A549 (cell line): ENCODE data around the gene CPSF4. TPM values are rescaled to one million over a fixed set of nuclear protein-coding genes. Genes with fewer than 3 reads are reported as not detected.
A peak's percentile ranks its signal among the peaks of the same experiment; 100 is the strongest.

Experiments used
- ATAC-seq, 2 experiments: fragments of 200-7000 bp in 1 of 2; fragments of >200 bp in 1 of 2; cut with Nextera tagmentation in 1 of 2; cut with Tn5 transposase in 1 of 2; 3 replicates each; pipeline versions ENCODE4 v1.8.0 to v1.9.1; 2018 to 2020; ENCODE audit warnings: mild to moderate bottlenecking in 1 of 2, moderate library complexity in 1 of 2
- CTCF ChIA-PET: fragments of 300-600 bp; sonication (Branson Sonifier 250); formaldehyde crosslinking; extraction: SDS; loops from one replicate; lab custom pipeline; 2021; ENCODE audit warnings: antibody characterized with exemption, inconsistent platforms; lab: Yijun Ruan, JAX
- POLR2A ChIA-PET: fragments of 350-600 bp; formaldehyde crosslinking; extraction: SDS; loops from one replicate; lab custom pipeline; 2021; ENCODE audit warnings: antibody characterized with exemption, inconsistent platforms; lab: Yijun Ruan, JAX
- DNase-seq, 2 experiments: peaks; one replicate each; pipeline versions ENCODE4 v3.0.0 to v3.0.0-alpha.2; 2011 to 2016; ENCODE audit warnings: low read depth in 1 of 2, low spot score in 1 of 2
- FAIRE-seq: peaks from 2 replicates; lab custom pipeline; 2011; peaks lifted over from hg19 to GRCh38; lab: Jason Lieb, UNC
- H3K27ac ChIP-seq, 2 experiments: fragments of >200 bp; sonication (Bioruptor Twin); formaldehyde crosslinking; 3 replicates each; pipeline ENCODE4 v1.5.1; 2016 to 2017
- H3K4me1 ChIP-seq: fragments of >200 bp; sonication (Bioruptor Twin); formaldehyde crosslinking; 3 replicates; pipeline ENCODE4 v1.6.1; 2016
- H3K4me2 ChIP-seq: fragments of >200 bp; sonication (Bioruptor Twin); formaldehyde crosslinking; 3 replicates; pipeline ENCODE4 v1.6.1; 2016
- H3K4me3 ChIP-seq: fragments of >200 bp; sonication (Bioruptor Twin); formaldehyde crosslinking; 3 replicates; pipeline ENCODE4 v1.5.1; 2016
- H3K9me3 ChIP-seq: fragments of >200 bp; sonication (Bioruptor Twin); formaldehyde crosslinking; 3 replicates; pipeline ENCODE4 v1.6.1; 2016
- BCL3 ChIP-seq: fragments of >200 bp; sonication (Bioruptor Twin); formaldehyde crosslinking; IDR thresholded peaks from 3 replicates; pipeline ENCODE4 v1.6.1; 2016
- CEBPB ChIP-seq, 2 experiments: fragments of >200 bp in 1 of 2; sonication (Bioruptor Twin) in 1 of 2; formaldehyde crosslinking in 1 of 2; IDR thresholded peaks; 2 replicates each; pipeline ENCODE4 v1.6.1; 2012 to 2016
- CHD2 ChIP-seq: fragments of 150-350 bp; IDR thresholded peaks from 2 replicates; pipeline ENCODE4 v1.6.1; 2014; ENCODE audit warnings: low read length; ENCODE audit not compliant: partially characterized antibody
- EHF ChIP-seq: fragments of 250-450 bp; sonication (Bioruptor Pico); IDR thresholded peaks from 2 replicates; pipeline ENCODE4 v1.5.0; 2020; ENCODE audit warnings: mild to moderate bottlenecking
- EHMT2 ChIP-seq: fragments of 200-600 bp; sonication (generic); IDR thresholded peaks from 2 replicates; pipeline ENCODE4 v1.6.1; 2016; ENCODE audit warnings: antibody characterized with exemption, low read depth, mild to moderate bottlenecking, moderate library complexity
- HES2 ChIP-seq: fragments of >200 bp; sonication (Bioruptor Twin); formaldehyde crosslinking; IDR thresholded peaks from 2 replicates; pipeline ENCODE4 v1.6.1; 2016
- HEYL ChIP-seq: fragments of 250-450 bp; sonication (Bioruptor Pico); IDR thresholded peaks from 2 replicates; pipeline ENCODE4 v1.8.0; 2021; ENCODE audit warnings: mild to moderate bottlenecking, moderate library complexity
- HOXA7 ChIP-seq: fragments of 250-450 bp; sonication (Bioruptor Pico); IDR thresholded peaks from 2 replicates; pipeline ENCODE4 v1.5.0; 2020; ENCODE audit warnings: mild to moderate bottlenecking, moderate library complexity
- JUN ChIP-seq, 2 experiments: fragments of >200 bp; sonication (Bioruptor Twin); formaldehyde crosslinking; IDR thresholded peaks; 2 replicates in 1 of 2; 3 replicates in 1 of 2; pipeline ENCODE4 v1.6.1; 2016 to 2017
- MAX ChIP-seq: IDR thresholded peaks from 2 replicates; pipeline ENCODE4 v1.6.1; 2012
- PBX3 ChIP-seq: IDR thresholded peaks from 2 replicates; pipeline ENCODE4 v1.6.1; 2012
- PHF8 ChIP-seq: fragments of 200-600 bp; sonication (generic); IDR thresholded peaks from 2 replicates; pipeline ENCODE4 v1.6.1; 2016; ENCODE audit warnings: low read depth, mild to moderate bottlenecking, antibody characterized with exemption, moderate library complexity, borderline replicate concordance
- POLR2A ChIP-seq: IDR thresholded peaks from 2 replicates; pipeline ENCODE4 v1.6.1; 2012; ENCODE audit warnings: mild to moderate bottlenecking, low read length
- REST ChIP-seq: fragments of 200-600 bp; sonication (generic); IDR thresholded peaks from 2 replicates; pipeline ENCODE4 v1.6.1; 2016; ENCODE audit warnings: antibody characterized with exemption, mild to moderate bottlenecking, moderate library complexity
- RFX5 ChIP-seq: fragments of 450-650 bp; IDR thresholded peaks from 2 replicates; pipeline ENCODE4 v1.7.1; 2014; ENCODE audit warnings: antibody characterized with exemption, mild to moderate bottlenecking, moderate library complexity
- SREBF2 ChIP-seq: fragments of 450-650 bp; IDR thresholded peaks from 2 replicates; pipeline ENCODE4 v1.6.1; 2014; ENCODE audit warnings: mild to moderate bottlenecking, moderate library complexity
- USF2 ChIP-seq: fragments of 450-650 bp; IDR thresholded peaks from 2 replicates; pipeline ENCODE4 v1.6.1; 2014; ENCODE audit warnings: antibody characterized with exemption
- WGBS: methylation state at CpG from one replicate; pipeline ENCODE4 v1.1.6; 2017; ENCODE audit errors: missing lambda C conversion rate; 5-methylcytosine and 5-hydroxymethylcytosine counted together
- polyA plus RNA-seq, 4 experiments: library from polyadenylated mRNA; depleted of rRNA in 3 of 4; stranded (reverse); fragments of >200 nt; fragmentation: RNase III in 1 of 4; extraction: RNeasy Plus Mini Kit Qiagen cat#74134 plus additional on column Dnase treatment in 1 of 4; gene quantifications; 2 replicates in 3 of 4; 3 replicates in 1 of 4; pipeline ENCODE4 v1.2.3, GENCODE V29; 2011 to 2017

The CPSF4 gene
- polyA plus RNA-seq, 2 of the 4 experiments (the other 2 are of a cell fraction) = 28.7 to 35.6 TPM

- TF ChIP-seq USF2 (no peak), CHD2 (peak; percentile 75), EHF (CRISPR knock-in tag) (peak; percentile 74; the same call in 1 of the 2 replicates), HEYL (CRISPR knock-in tag) (no peak), HES2 (no peak), RFX5 (no peak), REST (0 out of 2 replicates have a peak, but pooled peaks have one; percentile 8), CEBPB (IDR thresholded peaks at IDR 0.05) (peak in 1 of 2 experiments; percentile 17; a peak in 1 of 4 replicates), PBX3 (peak; percentile 25; the same call in 1 of the 2 replicates), HOXA7 (CRISPR knock-in tag) (0 out of 2 replicates have a peak, but pooled peaks have one; percentile 51), BCL3 (peak; percentile 70; the same call in 1 of the 3 replicates), PHF8 (peak; percentile 43; the same call in 1 of the 2 replicates), EHMT2 (no peak), MAX (peak; percentile 61; the same call in 1 of the 2 replicates), POLR2A (peak; percentile 86), JUN (IDR thresholded peaks at IDR 0.05) (peak; percentile 67 to 84; a peak in 4 of 5 replicates), SREBF2 (no peak)
- TF ChIP-seq, all 56 proteins: peak for 11
- no peak for FAIRE-seq
- 2% methylated on average over 35 of the region's 53 CpGs for WGBS
- H3K4me3 ChIP-seq = peak within 1 kb of the TSS; percentile 95
- DNase-seq = peak; percentile 98
- H3K4me2 ChIP-seq = peak within 1 kb of the TSS; percentile 86
- no peaks in the 10 kb centered on the region for H3K9me3 ChIP-seq
- ChIA-PET POLR2A (interaction anchor here (0.6 to 3.2 kb wide), 11 partner anchors 9 to 414 kb away, joined by 3 to 23 read pairs (median 10); partner anchors contain the start of genes ATP5MF, FAM200A, TRIM4 and ZNF655), CTCF (interaction anchor here (1.2 kb wide), 2 partner anchors 96 to 489 kb away, joined by 3 read pairs; partner anchors contain the start of genes BUD31 and PDAP1)
- H3K4me1 ChIP-seq = peaks cover 16% of the 10 kb centered on the region; the same call in 2 of the 3 replicates
- peak within 1 kb of the TSS; percentile 94 to 97 for H3K27ac ChIP-seq
- ATAC-seq = peak; percentile 88 to 94
These were observed 66.0 kb downstream of the CPSF4 start, which contains the start of gene ZKSCAN5 for GRCh38 chr7:99504603-99505323. Gene ZKSCAN5 (plus strand): TSS chr7:99504662. CDS start chr7:99506045, 1,383 bp downstream.
